GM15510 (cell line): ENCODE data around the gene TBX1.

Experiments used
- POLR2A ChIP-seq: IDR thresholded peaks from 3 replicates; pipeline ENCODE4 v1.6.1; 2011; ENCODE audit warnings: borderline replicate concordance; ENCODE audit not compliant: insufficient read length; ENCODE audit errors: extremely low read depth

The TBX1 gene

GRCh38 chr22:19786959-19787848 is 26.6 kb downstream of the TBX1 start:
- no peak for TF ChIP-seq POLR2A

- no peak for TF ChIP-seq POLR2A
These were observed 27.2 kb downstream of the TBX1 start for GRCh38 chr22:19787849-19788141.

GRCh38 chr22:19788661-19789225 is 28.2 kb downstream of the TBX1 start:
- no peak for TF ChIP-seq POLR2A

- TF ChIP-seq POLR2A = no peak
These were observed 28.8 kb downstream of the TBX1 start for GRCh38 chr22:19789406-19789805.

GRCh38 chr22:19789828-19790227 is 29.2 kb downstream of the TBX1 start:
- no peak for TF ChIP-seq POLR2A

GRCh38 chr22:19791243-19791642 is 30.7 kb downstream of the TBX1 start:
- TF ChIP-seq POLR2A = no peak

GRCh38 chr22:19791894-19792293 is 31.3 kb downstream of the TBX1 start:
- TF ChIP-seq POLR2A = no peak

- no peak for TF ChIP-seq POLR2A
These were observed 32.6 kb downstream of the TBX1 start for GRCh38 chr22:19793161-19793560.

GRCh38 chr22:19793661-19794310 is 33.2 kb downstream of the TBX1 start:
- TF ChIP-seq POLR2A = no peak

GRCh38 chr22:19795617-19796008 is 35.0 kb downstream of the TBX1 start:
- TF ChIP-seq POLR2A = no peak

GRCh38 chr22:19796160-19796559 is 35.6 kb downstream of the TBX1 start:
- TF ChIP-seq POLR2A = no peak

- TF ChIP-seq POLR2A = no peak
These were observed 36.8 kb downstream of the TBX1 start for GRCh38 chr22:19797086-19798002.

- TF ChIP-seq POLR2A = no peak
These were observed 37.6 kb downstream of the TBX1 start for GRCh38 chr22:19798003-19798665.

- TF ChIP-seq POLR2A = no peak
These were observed 38.3 kb downstream of the TBX1 start for GRCh38 chr22:19798891-19799293.
